MCF 10A (cell line): ENCODE results near the gene ST3GAL5. TPM values are rescaled to one million over a fixed set of nuclear protein-coding genes. Genes with fewer than 3 reads are reported as not detected.

Experiments
- BruUV-seq: library from RNA; stranded (reverse); fragments of 400-500 nt; replicated peaks from 2 replicates; lab custom pipeline; 2021; lab: Mats Ljungman, UMichigan
- CTCF ChIA-PET: fragments of 300-600 bp; sonication (Branson Sonifier 250); formaldehyde crosslinking; extraction: SDS; loops from one replicate; lab custom pipeline; 2021; ENCODE audit warnings: antibody characterized with exemption, inconsistent platforms; lab: Yijun Ruan, JAX
- POLR2A ChIA-PET: fragments of 300-600, 350-650 bp; sonication (Branson Sonifier 250); formaldehyde crosslinking; extraction: SDS; loops from one replicate; lab custom pipeline; 2020; ENCODE audit warnings: antibody characterized with exemption, inconsistent platforms; lab: Yijun Ruan, JAX
- DNase-seq: peaks from one replicate; pipeline ENCODE4 v3.0.0-alpha.2; 2018; ENCODE audit not compliant: unreplicated experiment
- H3K27ac Mint-ChIP-seq: one replicate; pipeline ENCODE4 v1.8.0; 2022; ENCODE audit warnings: mild to moderate bottlenecking, low read depth, mixed read lengths; ENCODE audit not compliant: unreplicated experiment
- H3K27me3 Mint-ChIP-seq: one replicate; pipeline ENCODE4 v1.8.0; 2022; ENCODE audit warnings: mixed read lengths; ENCODE audit not compliant: insufficient read depth, unreplicated experiment
- H3K36me3 Mint-ChIP-seq: one replicate; pipeline ENCODE4 v1.8.0; 2022; ENCODE audit warnings: mild to moderate bottlenecking, moderate library complexity, mixed read lengths; ENCODE audit not compliant: insufficient read depth, unreplicated experiment
- H3K4me1 Mint-ChIP-seq: one replicate; pipeline ENCODE4 v1.8.0; 2022; ENCODE audit warnings: mixed read lengths; ENCODE audit not compliant: insufficient read depth, unreplicated experiment
- H3K4me3 Mint-ChIP-seq: one replicate; pipeline ENCODE4 v1.8.0; 2022; ENCODE audit warnings: mild to moderate bottlenecking, moderate library complexity, mixed read lengths; ENCODE audit not compliant: unreplicated experiment
- H3K9me3 Mint-ChIP-seq: one replicate; pipeline ENCODE4 v1.8.0; 2022; ENCODE audit warnings: mixed read lengths; ENCODE audit not compliant: unreplicated experiment
- intact Hi-C: fragments of 100-400 bp; cut with micrococcal nuclease; formaldehyde crosslinking; loops from 2 replicates; pipeline ENCODE4 v1.14.1; 2022
- total RNA-seq: library from RNA; stranded (reverse); gene quantifications from 2 replicates; pipeline ENCODE4 v1.2.3, GENCODE V29; 2022
- TF ChIP-seq, protein P1 (sequence below): fragments of 200-600 bp; IDR thresholded peaks from one replicate; pipeline ENCODE4 v1.8.0; 2022; ENCODE audit warnings: antibody characterized with exemption, mild to moderate bottlenecking; ENCODE audit not compliant: unreplicated experiment

ST3GAL5 gene
- total RNA-seq, 1 experiment from 2014 or later = 2.3 TPM

GRCh38 chr2:85872536-85873161 lies 16.1 kb downstream of the ST3GAL5 start:
- Mint-ChIP-seq H3K4me1 (no peaks in the 10 kb centered on the region), H3K27me3 (no peaks in the 10 kb centered on the region), H3K4me3 (no peak overlapping the region), H3K27ac (no peak overlapping the region), H3K36me3 (no peaks in the 10 kb centered on the region), H3K9me3 (no peaks in the 10 kb centered on the region)
- POLR2A ChIA-PET = interaction anchor here (0.6 kb wide), 1 partner anchor 41 kb away, joined by 4 read pairs; no protein-coding TSS in a partner anchor
- CTCF ChIA-PET = interaction anchor here (0.6 to 1.2 kb wide), 2 partner anchors 130 to 150 kb away, joined by 3 to 9 read pairs; no protein-coding TSS in a partner anchor
- TF ChIP-seq, protein P1, sequence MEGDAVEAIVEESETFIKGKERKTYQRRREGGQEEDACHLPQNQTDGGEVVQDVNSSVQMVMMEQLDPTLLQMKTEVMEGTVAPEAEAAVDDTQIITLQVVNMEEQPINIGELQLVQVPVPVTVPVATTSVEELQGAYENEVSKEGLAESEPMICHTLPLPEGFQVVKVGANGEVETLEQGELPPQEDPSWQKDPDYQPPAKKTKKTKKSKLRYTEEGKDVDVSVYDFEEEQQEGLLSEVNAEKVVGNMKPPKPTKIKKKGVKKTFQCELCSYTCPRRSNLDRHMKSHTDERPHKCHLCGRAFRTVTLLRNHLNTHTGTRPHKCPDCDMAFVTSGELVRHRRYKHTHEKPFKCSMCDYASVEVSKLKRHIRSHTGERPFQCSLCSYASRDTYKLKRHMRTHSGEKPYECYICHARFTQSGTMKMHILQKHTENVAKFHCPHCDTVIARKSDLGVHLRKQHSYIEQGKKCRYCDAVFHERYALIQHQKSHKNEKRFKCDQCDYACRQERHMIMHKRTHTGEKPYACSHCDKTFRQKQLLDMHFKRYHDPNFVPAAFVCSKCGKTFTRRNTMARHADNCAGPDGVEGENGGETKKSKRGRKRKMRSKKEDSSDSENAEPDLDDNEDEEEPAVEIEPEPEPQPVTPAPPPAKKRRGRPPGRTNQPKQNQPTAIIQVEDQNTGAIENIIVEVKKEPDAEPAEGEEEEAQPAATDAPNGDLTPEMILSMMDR = no peak
- intact Hi-C loops = no loop called here
- no TSS peak for BruUV-seq
- DNase-seq = no peak

DNA sequence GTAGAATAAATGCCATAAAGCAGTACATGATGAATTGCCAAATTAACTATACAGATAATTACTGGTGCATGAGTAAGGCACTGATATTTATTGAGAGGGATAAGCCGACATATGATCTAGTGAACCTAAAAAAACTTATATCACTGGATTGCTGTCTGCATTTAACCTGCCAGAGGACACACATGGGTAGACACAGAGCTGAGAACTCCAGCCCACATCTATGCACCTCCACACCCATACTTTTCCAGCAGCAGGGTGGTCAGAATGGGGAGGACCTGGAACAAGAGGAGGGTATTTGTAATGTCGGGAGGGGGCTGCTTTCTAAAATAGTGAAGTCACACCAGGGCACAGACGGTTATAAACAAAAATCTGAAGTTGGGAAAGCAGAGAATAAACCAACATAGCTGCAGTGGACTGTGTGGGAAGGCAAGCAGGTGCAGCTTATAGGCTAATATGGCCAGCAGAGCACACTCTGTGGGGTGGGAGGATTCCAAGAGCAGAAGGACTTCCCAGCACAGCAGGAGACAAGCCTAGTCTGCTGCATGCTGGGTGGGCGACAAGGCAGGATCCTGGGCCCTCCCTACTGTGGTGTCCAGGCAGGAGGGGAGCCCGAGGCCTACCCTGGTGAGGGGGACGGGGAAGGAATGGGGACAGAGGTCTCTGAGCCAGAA lies 17.2 kb downstream of the ST3GAL5 start:
- no peak for DNase-seq
- intact Hi-C loops = no loop called here
- Mint-ChIP-seq H3K36me3 (no peaks in the 10 kb centered on the region), H3K4me3 (no peak overlapping the region), H3K27me3 (no peaks in the 10 kb centered on the region), H3K27ac (no peak overlapping the region), H3K4me1 (no peaks in the 10 kb centered on the region), H3K9me3 (no peaks in the 10 kb centered on the region)
- ChIA-PET POLR2A (no interaction called here), CTCF (interaction anchor here (0.6 kb wide), 2 partner anchors 20 to 129 kb away, joined by 3 read pairs; no protein-coding TSS in a partner anchor)
- TF ChIP-seq, protein P1 = no peak
- BruUV-seq = no TSS peak

GRCh38 chr2:85868822-85869221 lies 20.0 kb downstream of the ST3GAL5 start:
- intact Hi-C loops = no loop called here
- Mint-ChIP-seq H3K27me3 (no peaks in the 10 kb centered on the region), H3K9me3 (no peaks in the 10 kb centered on the region), H3K36me3 (no peaks in the 10 kb centered on the region), H3K4me1 (no peaks in the 10 kb centered on the region), H3K4me3 (no peak overlapping the region), H3K27ac (no peak overlapping the region)
- TF ChIP-seq, protein P1 = no peak
- POLR2A ChIA-PET = interaction anchor here (0.6 kb wide), 1 partner anchor 20 kb away, joined by 3 read pairs; the partner anchor contains the start of gene ST3GAL5
- DNase-seq = no peak
- no TSS peak for BruUV-seq
- CTCF ChIA-PET = interaction anchor here (0.6 to 1.3 kb wide), 2 partner anchors 21 to 492 kb away, joined by 4 to 5 read pairs; no protein-coding TSS in a partner anchor

- DNase-seq = no peak
- TF ChIP-seq, protein P1 = no peak
- ChIA-PET POLR2A (no interaction called here), CTCF (interaction anchor here (0.5 to 1.3 kb wide), 2 partner anchors 20 to 22 kb away, joined by 4 to 5 read pairs; no protein-coding TSS in a partner anchor)
- Mint-ChIP-seq H3K27ac (no peak overlapping the region), H3K36me3 (no peaks in the 10 kb centered on the region), H3K4me3 (no peak overlapping the region), H3K9me3 (no peaks in the 10 kb centered on the region), H3K4me1 (no peaks in the 10 kb centered on the region), H3K27me3 (no peaks in the 10 kb centered on the region)
- intact Hi-C loops = no loop called here
- BruUV-seq = no TSS peak
Measured at GRCh38 chr2:85867556-85868292, 21.1 kb downstream of the ST3GAL5 start.
